Skeletal muscle tissue (tissue), 4 donors: Measurements from ENCODE around the gene ANLN. TPM values are rescaled to one million over a fixed set of nuclear protein-coding genes. Genes with fewer than 3 reads are reported as not detected.
A peak's percentile ranks its signal among the peaks of the same experiment; 100 is the strongest.

Experiments used
- H3K27ac ChIP-seq: one replicate; pipeline ENCODE4 v1.7.0; 2013; ENCODE audit warnings: mild to moderate bottlenecking, low read depth, low read length, inconsistent platforms
- H3K27me3 ChIP-seq, 3 donors: one replicate each; pipeline ENCODE4 v1.7.0; 2013; ENCODE audit warnings: low read length in 3 of 3; ENCODE audit not compliant: control insufficient read depth in 3 of 3, insufficient read depth in 3 of 3
- H3K36me3 ChIP-seq, 3 donors: one replicate each; pipeline ENCODE4 v1.7.0; 2013; ENCODE audit warnings: low read length in 3 of 3; ENCODE audit not compliant: control insufficient read depth in 3 of 3, insufficient read depth in 3 of 3
- H3K4me1 ChIP-seq, 3 donors: one replicate each; pipeline ENCODE4 v1.7.0; 2013; ENCODE audit warnings: low read length in 3 of 3, mild to moderate bottlenecking in 3 of 3; ENCODE audit not compliant: control insufficient read depth in 3 of 3, insufficient read depth in 3 of 3
- H3K4me3 ChIP-seq, 3 donors: one replicate each; pipeline ENCODE4 v1.7.0; 2013; ENCODE audit warnings: low read length in 3 of 3
- H3K9ac ChIP-seq, 3 donors: one replicate each; pipeline ENCODE4 v1.7.0; 2013; ENCODE audit warnings: low read length in 3 of 3, mild to moderate bottlenecking in 3 of 3, moderate library complexity in 2 of 3, low read depth in 1 of 3
- H3K9me3 ChIP-seq, 3 donors: one replicate each; pipeline ENCODE4 v1.7.0; 2013; ENCODE audit warnings: low read length in 3 of 3; ENCODE audit not compliant: control insufficient read depth in 3 of 3
- total RNA-seq: library from RNA; depleted of rRNA; stranded (reverse); fragments of >200 nt; gene quantifications from one replicate; pipeline ENCODE4 v1.2.3, GENCODE V29; 2014
- donor health status: Osteomylitis.

The ANLN gene
- 9.9 TPM for total RNA-seq

GRCh38 chr7:36389371-36390198, at the start of gene ANLN:
Gene ANLN (plus strand): TSS chr7:36389862. CDS start chr7:36390027, 165 bp downstream.
- Histone ChIP-seq H3K9ac (peak within 1 kb of the TSS; percentile 57 to 70 (median 69)), H3K27me3 (no peaks in the 10 kb centered on the region), H3K4me1 (peaks cover 11% of the 10 kb centered on the region in 3 donors), H3K4me3 (peak within 1 kb of the TSS; percentile 82 to 93 (median 87)), H3K9me3 (no peaks in the 10 kb centered on the region), H3K36me3 (no peaks in the 10 kb centered on the region), H3K27ac (peak within 1 kb of the TSS; percentile 64)

GRCh38 chr7:36343548-36343947, 46.1 kb upstream of the ANLN start:
- H3K4me3 ChIP-seq = no peak overlapping the region
- H3K27me3 ChIP-seq = no peaks in the 10 kb centered on the region
- H3K4me1 ChIP-seq = no peaks in the 10 kb centered on the region
- H3K36me3 ChIP-seq = no peaks in the 10 kb centered on the region
- H3K9me3 ChIP-seq = no peaks in the 10 kb centered on the region
- no peak overlapping the region for H3K27ac ChIP-seq
- no peak overlapping the region for H3K9ac ChIP-seq

- H3K9ac ChIP-seq = no peak overlapping the region
- no peaks in the 10 kb centered on the region for H3K36me3 ChIP-seq
- no peaks in the 10 kb centered on the region for H3K4me1 ChIP-seq
- H3K4me3 ChIP-seq = no peak overlapping the region
- no peaks in the 10 kb centered on the region for H3K27me3 ChIP-seq
- H3K9me3 ChIP-seq = no peaks in the 10 kb centered on the region
- H3K27ac ChIP-seq = no peak overlapping the region
Measured at GRCh38 chr7:36344622-36345021, 45.0 kb upstream of the ANLN start.

GRCh38 chr7:36346260-36346831, 43.3 kb upstream of the ANLN start:
- no peak overlapping the region for H3K27ac ChIP-seq
- H3K4me3 ChIP-seq = no peak overlapping the region
- no peaks in the 10 kb centered on the region for H3K9me3 ChIP-seq
- no peaks in the 10 kb centered on the region for H3K4me1 ChIP-seq
- H3K27me3 ChIP-seq = no peaks in the 10 kb centered on the region
- H3K36me3 ChIP-seq = no peaks in the 10 kb centered on the region
- no peak overlapping the region for H3K9ac ChIP-seq

GRCh38 chr7:36348256-36348655, 41.4 kb upstream of the ANLN start:
- H3K9me3 ChIP-seq = no peaks in the 10 kb centered on the region
- no peak overlapping the region for H3K27ac ChIP-seq
- no peak overlapping the region for H3K4me3 ChIP-seq
- H3K4me1 ChIP-seq = no peaks in the 10 kb centered on the region
- H3K27me3 ChIP-seq = no peaks in the 10 kb centered on the region
- H3K9ac ChIP-seq = no peak overlapping the region
- no peaks in the 10 kb centered on the region for H3K36me3 ChIP-seq

- Histone ChIP-seq H3K4me1 (no peaks in the 10 kb centered on the region), H3K4me3 (no peak overlapping the region), H3K9me3 (no peaks in the 10 kb centered on the region), H3K9ac (no peak overlapping the region), H3K36me3 (no peaks in the 10 kb centered on the region), H3K27me3 (no peaks in the 10 kb centered on the region), H3K27ac (no peak overlapping the region)
Measured at GRCh38 chr7:36348771-36349170, 40.9 kb upstream of the ANLN start.

GRCh38 chr7:36349626-36350025, 40.0 kb upstream of the ANLN start:
- no peaks in the 10 kb centered on the region for H3K9me3 ChIP-seq
- no peak overlapping the region for H3K27ac ChIP-seq
- no peak overlapping the region for H3K9ac ChIP-seq
- H3K4me3 ChIP-seq = no peak overlapping the region
- no peaks in the 10 kb centered on the region for H3K36me3 ChIP-seq
- H3K4me1 ChIP-seq = peaks cover 0 to 6% (median 2%) of the 10 kb centered on the region in 3 donors
- H3K27me3 ChIP-seq = no peaks in the 10 kb centered on the region

- Histone ChIP-seq H3K36me3 (no peaks in the 10 kb centered on the region), H3K27ac (no peak overlapping the region), H3K9ac (no peak overlapping the region), H3K4me1 (peaks cover 0 to 6% (median 2%) of the 10 kb centered on the region in 3 donors), H3K9me3 (no peaks in the 10 kb centered on the region), H3K4me3 (no peak overlapping the region), H3K27me3 (no peaks in the 10 kb centered on the region)
Measured at GRCh38 chr7:36355490-36355889, 34.2 kb upstream of the ANLN start.

GRCh38 chr7:36357054-36357453, 32.6 kb upstream of the ANLN start:
- no peaks in the 10 kb centered on the region for H3K27me3 ChIP-seq
- H3K4me3 ChIP-seq = no peak overlapping the region
- H3K9me3 ChIP-seq = no peaks in the 10 kb centered on the region
- no peaks in the 10 kb centered on the region for H3K36me3 ChIP-seq
- peaks cover 0 to 6% (median 2%) of the 10 kb centered on the region in 3 donors for H3K4me1 ChIP-seq
- no peak overlapping the region for H3K9ac ChIP-seq
- no peak overlapping the region for H3K27ac ChIP-seq

- H3K4me3 ChIP-seq = no peak overlapping the region
- no peak overlapping the region for H3K9ac ChIP-seq
- peaks cover 0 to 6% (median 2%) of the 10 kb centered on the region in 3 donors for H3K4me1 ChIP-seq
Measured at GRCh38 chr7:36358589-36358988, 31.1 kb upstream of the ANLN start.

More at GRCh38 chr7:36358589-36358988, 31.1 kb upstream of the ANLN start:
- H3K36me3 ChIP-seq = no peaks in the 10 kb centered on the region
- H3K27ac ChIP-seq = no peak overlapping the region
- no peaks in the 10 kb centered on the region for H3K27me3 ChIP-seq
- H3K9me3 ChIP-seq = no peaks in the 10 kb centered on the region
